Neural progenitor cell (in vitro differentiated cells): Measurements from ENCODE around the gene MAD1L1.

Experiments used
- CTCF ChIP-seq: fragments of 200-600 bp; sonication (generic); IDR thresholded peaks from 2 replicates; pipeline ENCODE4 v1.5.1; 2017; ENCODE audit warnings: antibody characterized with exemption, mild to moderate bottlenecking
- EZH2 ChIP-seq: fragments of 200-600 bp; sonication (generic); IDR thresholded peaks from 2 replicates; pipeline ENCODE4 v1.6.1; 2017; ENCODE audit warnings: antibody characterized with exemption, mild to moderate bottlenecking, moderate library complexity

- no peak for TF ChIP-seq EZH2
- no peak for TF ChIP-seq CTCF
These were observed 20.8 kb downstream of the MAD1L1 start for GRCh38 chr7:2211926-2212325.
